HL-60/S4 (cell line): ENCODE data around the gene MANBA.
"Not testable (repeated sequence)": the region's sequence is repeated elsewhere in the genome, so short reads cannot be mapped to it uniquely, and the experiment has no call there.

ENCODE experiments used
- in situ Hi-C: fragments of 300-500 bp; cut with MboI; formaldehyde crosslinking; loops from 2 replicates; pipeline ENCODE4 v1.14.3; 2022; ENCODE audit warnings: low sequenced_read_pairs

Gene MANBA

GRCh38 chr4:102625232-102625930 lies 135.4 kb downstream of the MANBA start:
- in situ Hi-C loops, result loop anchor here (10.0 kb wide), 3 partner anchors 171 to 469 kb away; partner anchors contain the start of gene BDH2

GRCh38 chr4:102624505-102624904 lies 136.3 kb downstream of the MANBA start:
- in situ Hi-C loops, result loop anchor here (10.0 kb wide), 3 partner anchors 170 to 470 kb away; partner anchors contain the start of gene BDH2

GRCh38 chr4:102623622-102624021 lies 137.1 kb downstream of the MANBA start:
- in situ Hi-C loops, result loop anchor here (10.0 kb wide), 3 partner anchors 169 to 471 kb away; partner anchors contain the start of gene BDH2

GRCh38 chr4:102620697-102621497 lies 139.9 kb downstream of the MANBA start:
- in situ Hi-C loops, result loop anchor here (10.0 kb wide), 3 partner anchors 166 to 474 kb away; partner anchors contain the start of gene BDH2

GRCh38 chr4:102619776-102620631 lies 140.8 kb downstream of the MANBA start:
- in situ Hi-C loops, result loop anchor here (10.0 kb wide), 3 partner anchors 165 to 475 kb away; partner anchors contain the start of gene BDH2

- in situ Hi-C loops, result not testable (repeated sequence)
Measured at GRCh38 chr4:102619021-102619420, 141.7 kb downstream of the MANBA start.

- in situ Hi-C loops, result no loop called here
Measured at GRCh38 chr4:102616636-102617035, 144.1 kb downstream of the MANBA start.

- in situ Hi-C loops, result no loop called here
Measured at GRCh38 chr4:102614801-102615200, 146.0 kb downstream of the MANBA start.

GRCh38 chr4:102612824-102613366 lies 147.9 kb downstream of the MANBA start:
- in situ Hi-C loops, result no loop called here

- in situ Hi-C loops, result no loop called here
Measured at GRCh38 chr4:102612210-102612609, 148.6 kb downstream of the MANBA start.

- in situ Hi-C loops, result no loop called here
Measured at GRCh38 chr4:102610476-102610875, 150.3 kb downstream of the MANBA start.

GRCh38 chr4:102610007-102610406 lies 150.8 kb downstream of the MANBA start:
- in situ Hi-C loops, result no loop called here

- in situ Hi-C loops, result no loop called here
Measured at GRCh38 chr4:102608190-102608589, 152.6 kb downstream of the MANBA start.

- in situ Hi-C loops, result no loop called here
Measured at GRCh38 chr4:102606846-102607450, 153.8 kb downstream of the MANBA start.

- in situ Hi-C loops, result no loop called here
Measured at GRCh38 chr4:102606261-102606660, 154.5 kb downstream of the MANBA start.

GRCh38 chr4:102604222-102604940 lies 156.4 kb downstream of the MANBA start:
- in situ Hi-C loops, result no loop called here

GRCh38 chr4:102601586-102602227 lies 159.1 kb downstream of the MANBA start:
- in situ Hi-C loops, result no loop called here

- in situ Hi-C loops, result no loop called here
Measured at GRCh38 chr4:102600689-102601088, 160.1 kb downstream of the MANBA start.

GRCh38 chr4:102599886-102600285 lies 160.9 kb downstream of the MANBA start:
- in situ Hi-C loops, result no loop called here
